Glutamatergic neuron (in vitro differentiated cells): ENCODE measurements around the gene DLG4. TPM values are rescaled to one million over a fixed set of nuclear protein-coding genes. Genes with fewer than 3 reads are reported as not detected.
"Not testable (repeated sequence)": the region's sequence is repeated elsewhere in the genome, so short reads cannot be mapped to it uniquely, and the experiment has no call there.

ENCODE experiments used
- DNase-seq: peaks from one replicate; pipeline ENCODE4 v3.0.0; 2022
- H3K27ac Mint-ChIP-seq: one replicate; pipeline ENCODE4 v1.8.0; 2020; ENCODE audit warnings: mild to moderate bottlenecking, mixed read lengths, inconsistent platforms; ENCODE audit not compliant: unreplicated experiment
- H3K27me3 Mint-ChIP-seq: one replicate; pipeline ENCODE4 v1.8.0; 2020; ENCODE audit warnings: mild to moderate bottlenecking, moderate library complexity, mixed read lengths, inconsistent platforms; ENCODE audit not compliant: unreplicated experiment
- H3K36me3 Mint-ChIP-seq: one replicate; pipeline ENCODE4 v1.8.0; 2020; ENCODE audit warnings: mild to moderate bottlenecking, mixed read lengths, inconsistent platforms; ENCODE audit not compliant: unreplicated experiment
- H3K4me1 Mint-ChIP-seq: one replicate; pipeline ENCODE4 v1.8.0; 2020; ENCODE audit warnings: mild to moderate bottlenecking, low read depth, mixed read lengths, inconsistent platforms; ENCODE audit not compliant: unreplicated experiment
- H3K4me3 Mint-ChIP-seq: one replicate; pipeline ENCODE4 v1.8.0; 2020; ENCODE audit warnings: mild to moderate bottlenecking, mixed read lengths, inconsistent platforms; ENCODE audit not compliant: unreplicated experiment
- H3K9me3 Mint-ChIP-seq: one replicate; pipeline ENCODE4 v1.8.0; 2020; ENCODE audit warnings: mild to moderate bottlenecking, moderate library complexity, mixed read lengths, inconsistent platforms; ENCODE audit not compliant: unreplicated experiment
- CTCF ChIP-seq: fragments of 200-600 bp; sonication (generic); IDR thresholded peaks from one replicate; pipeline ENCODE4 v1.5.0; 2021; ENCODE audit not compliant: partially characterized antibody, unreplicated experiment
- total RNA-seq: library from RNA; stranded (reverse); fragmentation: NEBNext Ultra II Directional; extraction: Animal tissue kit (Norgen Biotek cat#: 25700); gene quantifications from one replicate; pipeline ENCODE4 v1.2.1, GENCODE V29; 2021; ENCODE audit not compliant: unreplicated experiment

DLG4 gene
- total RNA-seq, 1 donor from 2014 or later = 157 TPM

DNA sequence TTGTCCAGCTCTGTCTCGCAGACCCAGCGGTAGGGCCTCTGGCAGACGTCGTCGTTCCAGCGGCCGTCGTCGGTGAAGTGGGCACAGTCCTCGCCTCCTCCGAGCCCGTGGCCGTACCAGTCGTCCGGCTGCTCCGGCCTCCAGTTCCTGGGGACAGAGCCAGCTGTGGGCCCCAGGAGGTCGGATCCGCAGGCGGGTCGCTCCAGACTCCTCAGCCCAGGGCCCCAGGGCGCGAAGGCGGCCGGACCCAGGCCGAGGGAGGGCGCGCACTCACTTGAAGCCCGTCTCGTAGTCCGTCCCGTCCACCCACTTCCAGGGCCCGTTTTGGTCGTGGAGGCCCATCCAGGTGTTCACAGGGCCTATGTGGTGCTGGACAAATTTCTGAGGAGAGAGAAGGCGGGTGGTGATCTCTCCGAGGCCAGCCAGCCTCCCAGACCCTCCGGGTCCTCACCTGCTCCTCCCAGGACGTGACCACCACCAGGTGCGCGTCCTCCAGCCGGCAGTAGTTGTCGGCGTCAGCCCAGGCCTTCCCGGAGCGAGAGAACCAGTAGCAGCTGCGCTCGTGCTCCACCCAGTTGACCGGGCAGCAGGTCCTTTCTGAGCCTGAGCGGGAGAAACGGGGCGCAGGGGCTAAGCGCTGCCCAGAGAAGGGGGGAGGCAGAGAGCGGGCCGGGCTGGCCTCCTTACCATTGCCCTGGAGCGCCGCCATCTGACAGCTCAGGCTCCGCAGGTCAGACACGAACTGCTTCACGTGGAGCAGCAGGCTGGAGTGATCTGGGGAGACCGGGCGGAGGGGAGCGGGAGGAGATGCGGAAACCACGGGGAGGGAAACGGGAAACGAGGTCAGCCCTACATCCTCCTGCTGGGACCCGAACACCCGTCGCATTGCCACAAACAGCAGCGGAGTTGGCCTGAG lies 45.7 kb downstream of the DLG4 start:
- Mint-ChIP-seq H3K27me3 (peaks cover 7% of the 10 kb centered on the region), H3K4me1 (peaks cover 7% of the 10 kb centered on the region), H3K27ac (no peak overlapping the region), H3K4me3 (no peak overlapping the region), H3K36me3 (peaks cover 10% of the 10 kb centered on the region), H3K9me3 (peaks cover 3% of the 10 kb centered on the region)
- DNase-seq = peak; percentile 78
- TF ChIP-seq CTCF = no peak

GRCh38 chr17:7172522-7173191 lies 47.0 kb downstream of the DLG4 start:
- not testable (repeated sequence) for H3K4me3 Mint-ChIP-seq, DNase-seq, H3K4me1 Mint-ChIP-seq, H3K27me3 Mint-ChIP-seq, H3K9me3 Mint-ChIP-seq, H3K27ac Mint-ChIP-seq
- peaks cover 10% of the 10 kb centered on the region for H3K36me3 Mint-ChIP-seq

DNA sequence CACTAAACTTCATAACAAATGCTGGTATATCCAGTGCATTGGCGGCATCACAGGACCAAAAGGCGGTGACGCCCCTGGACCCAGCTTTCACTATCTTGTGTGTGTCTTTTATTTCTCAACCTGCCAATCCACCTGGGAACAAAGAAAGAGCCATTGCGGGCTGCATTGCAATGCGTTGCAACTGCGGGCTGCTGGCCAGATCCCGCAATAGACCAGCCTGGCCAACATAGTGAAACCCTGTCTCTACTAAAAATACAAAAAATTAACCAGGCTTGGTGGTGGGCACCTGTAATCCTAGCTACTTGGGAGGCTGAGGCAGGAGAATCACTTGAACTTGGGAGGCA lies 50.1 kb downstream of the DLG4 start:
- not testable (repeated sequence) for H3K4me3 Mint-ChIP-seq, DNase-seq, H3K27ac Mint-ChIP-seq, H3K9me3 Mint-ChIP-seq, H3K27me3 Mint-ChIP-seq, H3K4me1 Mint-ChIP-seq
- H3K36me3 Mint-ChIP-seq = peaks cover 10% of the 10 kb centered on the region

DNA sequence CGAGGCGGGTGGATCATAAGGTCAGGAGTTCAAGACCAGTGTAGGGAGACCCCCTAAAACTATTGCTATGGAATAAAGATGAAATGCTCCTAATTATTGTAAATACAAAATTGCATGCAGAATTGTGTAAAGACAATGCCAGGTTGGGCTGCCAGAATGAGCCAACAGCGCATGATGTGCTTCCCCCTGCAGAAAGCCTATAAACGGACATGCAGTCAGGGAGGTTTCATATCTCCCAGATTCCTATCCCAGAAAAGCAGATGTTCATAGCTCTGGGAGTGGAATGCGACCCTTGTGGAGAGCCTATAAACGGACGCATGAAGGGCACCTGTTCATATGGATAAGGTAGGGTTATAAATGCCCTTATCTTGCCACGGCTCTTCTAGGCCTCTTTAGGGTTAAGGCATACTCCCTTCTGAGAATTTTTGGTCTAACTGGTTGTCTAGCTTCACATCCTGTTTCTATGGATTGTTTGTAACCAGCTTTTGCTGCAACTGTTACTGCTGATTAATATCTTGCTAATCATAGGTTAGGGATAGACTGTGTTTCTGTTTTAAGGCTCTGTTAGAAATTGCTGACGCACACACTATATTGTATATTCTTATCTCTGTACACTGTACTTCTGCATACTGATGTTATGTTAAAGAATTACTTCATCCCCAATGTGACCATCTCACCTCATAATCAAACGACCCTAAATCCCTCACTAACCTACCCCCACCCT lies 50.6 kb downstream of the DLG4 start:
- H3K36me3 Mint-ChIP-seq = peaks cover 10% of the 10 kb centered on the region
- H3K27ac Mint-ChIP-seq, H3K4me1 Mint-ChIP-seq, DNase-seq, H3K4me3 Mint-ChIP-seq, H3K9me3 Mint-ChIP-seq, H3K27me3 Mint-ChIP-seq: not testable (repeated sequence)

- no peaks in the 10 kb centered on the region for H3K4me1 Mint-ChIP-seq
- TF ChIP-seq CTCF = no peak
- DNase-seq = no peak
- H3K9me3 Mint-ChIP-seq = no peaks in the 10 kb centered on the region
- H3K36me3 Mint-ChIP-seq = peaks cover 10% of the 10 kb centered on the region
- no peak overlapping the region for H3K27ac Mint-ChIP-seq
- H3K4me3 Mint-ChIP-seq = no peak overlapping the region
- H3K27me3 Mint-ChIP-seq = peaks cover 1% of the 10 kb centered on the region
Observed at GRCh38 chr17:7167832-7168231, 51.8 kb downstream of the DLG4 start.

GRCh38 chr17:7166873-7167272 lies 52.8 kb downstream of the DLG4 start:
- Mint-ChIP-seq H3K27ac (no peak overlapping the region), H3K36me3 (peaks cover 6% of the 10 kb centered on the region), H3K27me3 (peaks cover 2% of the 10 kb centered on the region), H3K4me1 (no peaks in the 10 kb centered on the region), H3K9me3 (no peaks in the 10 kb centered on the region), H3K4me3 (no peak overlapping the region)
- DNase-seq = no peak
- TF ChIP-seq CTCF = no peak

- H3K4me3 Mint-ChIP-seq, H3K27ac Mint-ChIP-seq, H3K4me1 Mint-ChIP-seq: not testable (repeated sequence)
Observed at GRCh38 chr17:7159571-7159970, 60.1 kb downstream of the DLG4 start.

DNA sequence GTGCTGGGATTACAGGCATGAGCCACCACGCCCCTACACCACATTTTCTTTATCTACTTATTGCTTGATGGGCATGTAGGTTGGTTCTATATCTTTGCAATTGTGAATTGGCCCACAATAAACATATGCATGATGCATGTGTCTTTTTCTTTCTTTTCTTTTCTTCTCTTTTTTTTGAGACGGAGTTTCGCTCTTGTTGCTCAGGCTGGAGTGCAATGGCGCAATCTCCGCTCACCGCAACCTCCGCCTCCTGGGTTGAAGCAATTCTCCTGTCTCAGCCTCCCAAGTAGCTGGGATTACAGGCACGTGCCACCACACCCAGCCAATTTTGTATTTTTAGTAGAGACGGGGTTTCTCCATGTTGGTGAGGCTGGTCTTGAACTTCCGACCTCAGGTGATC lies 61.2 kb downstream of the DLG4 start:
- not testable (repeated sequence) for H3K4me1 Mint-ChIP-seq, H3K36me3 Mint-ChIP-seq, H3K9me3 Mint-ChIP-seq, H3K27ac Mint-ChIP-seq, H3K4me3 Mint-ChIP-seq, DNase-seq, H3K27me3 Mint-ChIP-seq

More at GRCh38 chr17:7159571-7159970, 60.1 kb downstream of the DLG4 start:
- H3K36me3 Mint-ChIP-seq, H3K27me3 Mint-ChIP-seq, DNase-seq, H3K9me3 Mint-ChIP-seq: not testable (repeated sequence)
